Myocyte (in vitro differentiated cells): ENCODE data around the gene LSM6. TPM values are rescaled to one million over a fixed set of nuclear protein-coding genes. Genes with fewer than 3 reads are reported as not detected.
A peak's percentile ranks its signal among the peaks of the same experiment; 100 is the strongest.

Source experiments
- DNase-seq: peaks from one replicate; pipeline ENCODE4 v3.0.0-alpha.2; 2012; ENCODE audit warnings: low read depth
- polyA plus RNA-seq: library from polyadenylated mRNA; unstranded; fragments of >200 nt; gene quantifications from one replicate; pipeline ENCODE4 v1.2.1, GENCODE V29; 2012; ENCODE audit warnings: missing spikeins
- total RNA-seq: library from RNA; depleted of rRNA; stranded (reverse); fragments of >200 nt; gene quantifications from 2 replicates; pipeline ENCODE4 v1.2.3, GENCODE V29; 2014

The LSM6 gene
- total RNA-seq, result 21.0 and 29.3 TPM in 2 replicates
- 17.2 TPM for polyA plus RNA-seq

- peak; percentile 90 for DNase-seq
These were observed at the start of gene LSM6 for GRCh38 chr4:146175541-146176453. TSS of gene LSM6 (plus strand) at chr4:146175718. CDS start at chr4:146182922, 7,204 bp downstream.

DNA sequence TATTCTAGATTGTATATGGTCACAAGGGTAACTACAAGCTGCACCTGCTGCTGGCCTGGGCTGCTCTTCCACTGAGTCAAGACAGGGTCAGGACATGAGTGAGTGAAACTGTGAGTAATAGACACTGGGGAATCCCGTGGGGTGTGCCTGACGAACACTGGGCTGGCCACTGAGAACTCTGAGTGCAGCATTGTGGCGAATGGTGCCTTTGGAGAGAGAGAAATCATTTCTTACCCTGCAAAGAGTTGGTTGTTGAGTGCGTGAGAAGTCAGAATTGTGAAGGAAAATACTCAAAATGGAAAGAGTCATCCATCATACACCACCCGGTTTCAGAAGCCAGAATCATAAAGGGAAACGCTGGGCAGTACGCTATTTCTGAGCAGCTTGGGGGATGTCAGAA lies 43.1 kb upstream of the LSM6 start:
- no peak for DNase-seq

DNA sequence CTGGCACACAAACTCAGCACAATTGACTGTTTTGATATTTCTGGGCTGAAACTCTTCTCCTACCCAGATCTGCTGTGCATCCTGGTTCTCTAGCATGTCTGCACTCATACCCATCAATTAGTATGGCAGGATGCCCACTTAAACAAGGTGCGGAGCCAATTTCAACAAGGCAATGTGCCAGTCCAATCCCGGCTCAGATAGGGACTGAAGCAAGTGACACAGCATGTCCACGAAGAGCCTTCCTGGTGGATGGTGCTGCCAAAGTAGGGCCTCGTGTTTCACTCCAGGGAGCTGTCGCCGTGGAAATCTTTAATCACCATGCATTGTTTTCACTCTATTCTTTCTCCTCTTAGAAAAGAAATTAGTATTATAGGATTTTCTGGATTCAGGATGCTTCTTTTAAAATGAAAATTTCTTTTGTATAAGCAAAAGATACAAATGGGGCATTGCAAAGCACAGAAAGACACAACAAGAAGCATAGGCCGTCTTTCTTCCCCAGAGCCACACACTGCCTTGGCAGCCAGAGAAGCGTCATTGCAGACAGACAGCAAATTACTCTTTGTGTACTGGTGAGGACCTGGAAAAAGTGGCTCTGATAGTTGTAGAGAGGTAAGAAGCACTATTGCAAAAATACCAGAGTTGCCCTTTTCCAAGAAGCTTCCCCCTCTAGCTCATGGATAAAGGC lies 40.6 kb upstream of the LSM6 start:
- DNase-seq, result no peak

DNA sequence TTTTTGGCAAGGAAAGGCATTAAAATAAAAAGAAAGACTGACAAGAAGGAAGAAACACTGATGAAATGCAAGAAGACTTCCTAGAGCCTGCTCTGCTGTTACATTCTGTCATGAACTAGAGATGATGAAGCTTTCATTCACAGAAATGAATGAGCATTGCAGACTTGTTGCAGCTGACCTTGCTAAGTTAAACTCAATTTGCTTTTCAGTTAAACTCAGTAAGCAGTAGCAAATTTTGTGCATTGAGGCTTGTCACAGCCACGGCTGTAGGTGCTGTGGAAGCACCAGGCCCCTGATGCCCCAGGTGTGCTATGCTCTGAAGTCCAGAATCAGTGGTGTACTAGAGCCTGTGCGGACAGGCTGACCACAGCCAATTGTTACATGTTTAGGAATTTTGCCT lies 39.6 kb upstream of the LSM6 start:
- DNase-seq, result no peak

DNA sequence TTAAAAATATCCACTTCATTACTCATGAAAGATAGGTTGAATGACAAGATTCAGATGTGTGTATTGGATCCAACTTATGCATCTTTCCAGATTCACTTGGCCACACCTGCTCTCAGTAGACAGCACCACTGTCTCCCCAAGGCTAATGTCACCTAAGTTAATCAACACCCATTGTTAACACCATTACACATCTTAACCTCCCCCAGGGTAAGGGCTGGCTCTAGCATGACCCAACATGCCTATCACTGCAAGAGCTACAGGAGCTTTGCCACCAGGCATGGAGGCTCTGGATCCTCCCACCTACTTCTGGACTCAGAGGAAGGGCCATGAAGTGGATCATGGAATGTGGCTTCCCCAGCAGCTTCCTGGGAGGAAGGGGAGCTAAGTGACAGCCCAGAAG lies 32.8 kb upstream of the LSM6 start:
- no peak for DNase-seq

DNA sequence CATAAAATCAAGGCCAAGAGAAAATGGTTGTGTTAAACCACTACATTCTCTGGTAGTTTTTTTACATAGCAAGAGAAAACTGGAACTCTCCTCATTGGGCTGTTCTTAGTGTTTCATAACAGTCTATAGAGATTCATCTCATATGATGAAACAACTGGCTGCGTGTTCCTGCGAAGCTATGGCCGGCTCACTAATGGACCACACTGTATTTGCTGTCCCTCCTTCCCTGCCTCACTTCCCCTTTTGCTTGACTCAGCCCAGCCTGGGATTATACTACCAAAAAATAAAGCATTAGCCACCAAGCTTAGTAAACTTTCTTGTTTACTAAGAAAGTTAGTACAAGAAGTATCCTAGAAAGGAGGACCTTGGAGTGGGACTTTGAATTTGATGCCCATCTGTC lies 31.6 kb upstream of the LSM6 start:
- DNase-seq, result no peak

GRCh38 chr4:146146918-146147317 lies 28.6 kb upstream of the LSM6 start:
- no peak for DNase-seq

DNA sequence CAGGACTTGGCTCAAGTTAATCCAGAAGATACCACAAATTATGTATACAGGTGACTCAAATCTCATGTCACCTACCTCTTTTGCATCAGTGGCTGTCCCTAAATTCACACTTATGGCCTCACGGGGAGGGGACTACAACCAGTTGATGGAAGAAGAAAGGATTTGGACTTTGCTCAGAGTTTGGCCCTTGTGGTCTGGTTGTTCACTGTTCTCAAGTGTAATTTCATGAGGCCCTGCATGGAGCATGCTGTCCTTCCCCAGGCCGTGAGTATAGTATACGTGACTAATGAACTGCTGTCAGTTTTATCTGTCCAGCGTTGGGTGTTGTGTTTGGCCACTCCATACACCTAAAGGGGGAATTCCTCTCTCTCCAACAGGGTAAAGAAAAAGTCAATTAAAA lies 27.5 kb upstream of the LSM6 start:
- no peak for DNase-seq

DNA sequence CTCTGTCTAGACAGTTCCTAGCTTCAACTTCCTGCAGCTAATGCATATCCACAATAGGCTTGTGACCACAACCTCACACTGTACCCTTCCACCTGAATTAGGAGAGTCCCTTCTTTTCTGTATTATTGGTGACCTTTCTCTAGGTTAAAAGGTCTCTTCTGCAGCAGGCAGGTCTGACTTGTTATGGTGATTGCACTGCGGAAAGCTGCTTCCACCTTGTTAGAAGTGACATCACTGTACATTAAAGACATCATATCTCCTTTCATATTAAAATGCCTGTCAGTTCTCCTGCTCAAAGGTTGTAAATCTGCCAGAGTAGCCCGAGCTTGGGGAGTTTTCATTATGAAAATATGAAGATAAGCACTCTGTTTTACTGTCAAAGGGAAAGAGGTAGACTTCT lies 21.5 kb upstream of the LSM6 start:
- DNase-seq, result no peak

DNA sequence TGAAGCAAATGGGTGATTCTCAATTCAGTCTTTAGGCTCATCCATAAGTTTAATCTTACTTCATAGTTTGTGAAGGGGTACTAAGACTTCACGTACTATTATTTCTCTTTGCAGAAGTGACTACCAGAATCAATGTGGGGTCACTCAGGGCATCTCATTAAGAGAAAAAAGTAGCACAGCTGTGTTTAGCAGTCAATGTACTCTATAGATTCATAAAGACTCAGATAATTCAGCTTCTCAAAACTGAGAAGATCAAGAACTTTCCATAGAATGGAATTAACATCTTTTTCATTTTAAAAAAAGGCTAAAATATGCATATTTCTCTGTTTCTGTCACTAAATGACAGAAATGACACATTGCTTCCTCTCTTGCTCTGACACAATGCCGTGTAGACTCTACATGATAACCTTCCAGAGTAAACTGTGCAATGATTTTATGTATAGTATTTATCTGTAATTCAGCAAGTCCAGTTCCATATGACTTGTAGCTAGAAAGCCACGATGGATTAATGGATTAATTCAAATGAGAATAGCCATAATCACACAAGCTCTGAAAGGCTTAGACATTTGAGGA lies 20.3 kb upstream of the LSM6 start:
- DNase-seq, result no peak

- no peak for DNase-seq
These were observed 17.3 kb upstream of the LSM6 start for GRCh38 chr4:146158036-146158745.

GRCh38 chr4:146159384-146160058 lies 16.0 kb upstream of the LSM6 start:
- DNase-seq, result no peak

DNA sequence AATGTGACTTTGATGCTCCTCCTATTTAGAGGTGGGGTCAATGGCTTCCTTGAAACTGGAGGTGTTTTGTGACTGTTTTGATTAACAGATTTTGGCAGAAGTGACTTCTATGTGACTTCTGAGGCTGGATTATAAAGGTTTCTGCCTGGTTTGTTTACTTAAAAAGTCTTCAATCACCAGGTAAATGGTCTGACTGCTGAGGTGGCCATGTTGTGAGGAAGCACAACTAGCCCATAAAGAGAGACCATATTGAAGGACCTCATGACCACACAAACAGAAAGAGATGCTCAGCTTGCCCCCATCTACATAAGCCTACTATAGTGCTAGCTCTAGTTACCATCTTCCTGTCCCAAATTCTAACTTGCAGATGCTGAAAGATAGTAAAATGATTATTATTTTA lies 14.3 kb upstream of the LSM6 start:
- DNase-seq, result no peak

- no peak for DNase-seq
These were observed 10.3 kb upstream of the LSM6 start for GRCh38 chr4:146165221-146165620.

DNA sequence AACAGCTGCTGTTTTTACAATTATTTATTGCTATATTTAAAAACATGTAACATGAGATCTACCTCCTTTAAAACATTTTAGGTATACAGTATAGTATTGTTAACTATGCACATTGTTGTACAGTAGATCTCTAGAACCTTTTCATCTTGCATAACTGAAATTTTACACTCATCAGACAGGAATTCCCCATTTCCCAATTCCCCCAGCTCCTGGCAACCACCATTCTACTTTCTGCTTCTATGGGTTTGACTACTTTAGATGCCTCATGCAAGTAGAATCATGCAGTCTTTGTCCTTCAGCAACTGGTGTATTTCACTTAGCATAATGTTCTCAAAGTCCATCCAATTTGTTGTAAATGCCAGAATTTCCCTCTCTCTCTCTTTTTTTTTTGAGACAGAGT lies 9.7 kb upstream of the LSM6 start:
- peak; percentile 31 for DNase-seq

GRCh38 chr4:146170149-146170548 lies 5.4 kb upstream of the LSM6 start:
- DNase-seq, result no peak

DNA sequence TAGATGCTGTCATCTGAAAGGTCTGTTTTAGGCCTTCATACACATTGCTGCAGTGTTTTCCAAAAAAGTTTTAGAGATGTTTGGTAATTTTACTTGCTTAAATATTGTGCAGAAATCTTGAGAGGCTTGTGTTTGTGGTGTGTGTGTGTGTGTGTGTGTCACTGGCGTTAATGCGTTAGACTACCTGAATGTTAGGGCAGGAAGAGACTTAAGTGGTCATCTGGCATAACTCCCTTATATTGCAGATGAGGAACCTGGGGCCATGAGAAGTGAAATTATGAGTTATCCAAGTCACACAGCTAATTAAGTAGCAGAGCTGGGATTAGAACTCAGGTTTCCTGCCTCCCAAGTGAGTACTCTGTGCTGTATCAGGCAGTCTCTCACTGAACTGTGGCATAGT lies 1.4 kb downstream of the LSM6 start:
- DNase-seq, result no peak

DNA sequence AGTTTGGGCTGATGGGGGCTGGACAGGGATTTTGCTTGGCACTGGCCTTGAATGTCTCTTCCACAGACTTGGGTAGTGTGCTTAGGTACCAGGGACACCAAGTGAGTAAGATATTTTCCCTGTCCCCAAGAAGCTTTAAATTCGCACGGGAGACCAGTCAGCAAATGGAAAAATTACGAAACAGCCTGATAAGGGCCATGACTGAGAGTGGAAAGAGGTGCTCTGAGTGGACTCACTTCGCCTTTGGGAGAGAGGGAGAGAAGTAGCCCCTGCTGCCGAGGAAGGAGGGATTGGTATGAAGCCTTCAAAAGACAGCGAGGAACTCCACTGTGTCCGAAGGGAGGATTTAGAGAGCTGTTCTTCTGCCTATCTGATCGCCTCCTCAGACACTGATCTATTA lies 2.6 kb downstream of the LSM6 start:
- DNase-seq, result no peak

GRCh38 chr4:146179784-146180370 lies 4.4 kb downstream of the LSM6 start:
- no peak for DNase-seq

- DNase-seq, result no peak
These were observed 6.9 kb downstream of the LSM6 start for GRCh38 chr4:146182443-146182842.

DNA sequence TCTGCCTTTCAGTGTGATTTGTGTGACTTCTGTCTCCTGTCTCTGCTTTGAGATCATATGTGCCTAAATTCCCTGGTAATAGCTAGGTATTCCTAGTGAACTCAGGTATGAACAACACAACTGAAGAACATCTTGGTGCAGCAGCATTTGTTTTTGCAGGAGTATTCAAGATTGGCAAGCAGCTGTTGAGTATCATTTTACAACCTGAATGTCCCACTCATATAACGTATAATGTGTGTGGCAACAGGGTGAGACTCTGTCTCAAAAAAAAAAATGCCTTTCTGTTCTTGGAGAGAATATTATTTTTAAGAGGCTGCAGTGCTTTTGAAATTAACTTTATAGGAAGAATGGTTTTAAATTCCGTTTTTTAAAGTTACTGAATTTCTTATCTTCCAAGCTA lies 7.7 kb downstream of the LSM6 start:
- no peak for DNase-seq
